WTC11 (cell line): ENCODE results near the gene FRMD4A. TPM values are rescaled to one million over a fixed set of nuclear protein-coding genes. Genes with fewer than 3 reads are reported as not detected.

Experiments
- ATAC-seq: fragments of 200-7000 bp; cut with Tn5 transposase; 2 replicates; pipeline ENCODE4 v1.10.0; 2021; ENCODE audit warnings: mild to moderate bottlenecking, moderate library complexity
- CTCF ChIA-PET: fragments of 300-600 bp; sonication (Branson Sonifier 250); formaldehyde crosslinking; loops from one replicate; lab custom pipeline; 2021; ENCODE audit warnings: antibody characterized with exemption; lab: Charles Lee
- POLR2A ChIA-PET: fragments of 350-600 bp; sonication (Branson Sonifier 250); formaldehyde crosslinking; loops from one replicate; lab custom pipeline; 2021; ENCODE audit warnings: antibody characterized with exemption; lab: Charles Lee
- DNase-seq: peaks from one replicate; pipeline ENCODE4 v3.0.0; 2021; ENCODE audit warnings: low spot score
- H3K27ac Mint-ChIP-seq: 2 replicates; pipeline ENCODE4 v1.8.0; 2021; ENCODE audit warnings: mixed read lengths
- H3K27me3 Mint-ChIP-seq: 2 replicates; pipeline ENCODE4 v1.8.0; 2021; ENCODE audit warnings: low read depth, mild to moderate bottlenecking, moderate library complexity, mixed read lengths
- H3K36me3 Mint-ChIP-seq: 2 replicates; pipeline ENCODE4 v1.8.0; 2021; ENCODE audit warnings: mixed read lengths
- H3K4me1 Mint-ChIP-seq: 2 replicates; pipeline ENCODE4 v1.8.0; 2022; ENCODE audit warnings: mixed read lengths
- H3K4me3 Mint-ChIP-seq: 2 replicates; pipeline ENCODE4 v1.8.0; 2021; ENCODE audit warnings: mild to moderate bottlenecking, moderate library complexity, mixed read lengths
- H3K9me3 Mint-ChIP-seq: 2 replicates; pipeline ENCODE4 v1.8.0; 2021; ENCODE audit warnings: mixed read lengths
- IRF2 ChIP-seq: sonication (generic); formaldehyde crosslinking; IDR thresholded peaks from 2 replicates; pipeline ENCODE4 v1.8.0; 2022; ENCODE audit warnings: low read depth, missing genetic modification reagents, borderline replicate concordance
- MXD4 ChIP-seq: fragments of 250-450 bp; sonication (Bioruptor Pico); IDR thresholded peaks from 2 replicates; pipeline ENCODE4 v1.8.0; 2021; ENCODE audit warnings: mild to moderate bottlenecking, moderate library complexity, borderline replicate concordance
- NFATC4 ChIP-seq: fragments of 250-450 bp; sonication (Bioruptor Pico); IDR thresholded peaks from 2 replicates; pipeline ENCODE4 v1.9.0; 2021; ENCODE audit warnings: mild to moderate bottlenecking
- NR3C1 ChIP-seq: sonication (generic); formaldehyde crosslinking; conservative IDR thresholded peaks from 2 replicates; pipeline ENCODE4 v1.8.1; 2023; ENCODE audit warnings: low read depth, mild to moderate bottlenecking, missing genetic modification reagents
- OVOL2 ChIP-seq: fragments of 250-450 bp; sonication (Bioruptor Pico); IDR thresholded peaks from 2 replicates; pipeline ENCODE4 v1.9.0; 2021; ENCODE audit warnings: mild to moderate bottlenecking, borderline replicate concordance
- PRRX2 ChIP-seq: fragments of 250-450 bp; sonication (Bioruptor Pico); IDR thresholded peaks from 2 replicates; pipeline ENCODE4 v1.8.0; 2021; ENCODE audit warnings: mild to moderate bottlenecking
- RELA ChIP-seq: sonication (generic); formaldehyde crosslinking; IDR thresholded peaks from 2 replicates; pipeline ENCODE4 v1.8.1; 2022; ENCODE audit warnings: missing genetic modification reagents, mild to moderate bottlenecking, borderline replicate concordance
- SMAD3 ChIP-seq: sonication (generic); formaldehyde crosslinking; IDR thresholded peaks from 2 replicates; pipeline ENCODE4 v1.8.0; 2022; ENCODE audit warnings: missing genetic modification reagents, mild to moderate bottlenecking, borderline replicate concordance
- ZNF232 ChIP-seq: sonication (generic); formaldehyde crosslinking; IDR thresholded peaks from 2 replicates; pipeline ENCODE4 v1.8.0; 2022; ENCODE audit warnings: mild to moderate bottlenecking, missing genetic modification reagents
- total RNA-seq: library from RNA; stranded (reverse); gene quantifications from 3 replicates; pipeline ENCODE4 v1.2.3, GENCODE V29; 2021
- TF ChIP-seq, protein P1 (sequence below): sonication (generic); formaldehyde crosslinking; IDR thresholded peaks from 2 replicates; pipeline ENCODE4 v1.8.0; 2022; ENCODE audit warnings: mild to moderate bottlenecking, missing genetic modification reagents
- TF ChIP-seq, protein P2 (sequence below): fragments of 250-450 bp; sonication (Bioruptor Pico); IDR thresholded peaks from 2 replicates; pipeline ENCODE4 v1.9.0; 2021; ENCODE audit warnings: mild to moderate bottlenecking
- TF ChIP-seq, protein P3 (sequence below): sonication (generic); formaldehyde crosslinking; IDR thresholded peaks from 2 replicates; pipeline ENCODE4 v1.8.1; 2023; ENCODE audit warnings: mild to moderate bottlenecking, missing genetic modification reagents
- TF ChIP-seq, protein P4 (sequence below): sonication (generic); formaldehyde crosslinking; IDR thresholded peaks from 2 replicates; pipeline ENCODE4 v1.8.1; 2022; ENCODE audit warnings: mild to moderate bottlenecking, moderate library complexity, missing genetic modification reagents
- TF ChIP-seq, protein P5 (sequence below): fragments of 250-450 bp; sonication (Bioruptor Pico); IDR thresholded peaks from 2 replicates; pipeline ENCODE4 v2.1.2; 2022; ENCODE audit warnings: mild to moderate bottlenecking, moderate library complexity
- TF ChIP-seq, protein P6 (sequence below): sonication (generic); formaldehyde crosslinking; conservative IDR thresholded peaks from 2 replicates; pipeline ENCODE4 v1.8.1; 2022; ENCODE audit warnings: mild to moderate bottlenecking, missing genetic modification reagents
- TF ChIP-seq, protein P7 (sequence below): sonication (generic); formaldehyde crosslinking; conservative IDR thresholded peaks from 2 replicates; pipeline ENCODE4 v1.8.1; 2023; ENCODE audit warnings: mild to moderate bottlenecking, low read depth, missing genetic modification reagents, moderate library complexity
- TF ChIP-seq, protein P8 (sequence below): sonication (generic); formaldehyde crosslinking; IDR thresholded peaks from 2 replicates; pipeline ENCODE4 v1.8.1; 2023; ENCODE audit warnings: mild to moderate bottlenecking, missing genetic modification reagents, moderate library complexity

Gene FRMD4A
- total RNA-seq, 1 experiment from 2014 or later = 35.5 TPM

DNA sequence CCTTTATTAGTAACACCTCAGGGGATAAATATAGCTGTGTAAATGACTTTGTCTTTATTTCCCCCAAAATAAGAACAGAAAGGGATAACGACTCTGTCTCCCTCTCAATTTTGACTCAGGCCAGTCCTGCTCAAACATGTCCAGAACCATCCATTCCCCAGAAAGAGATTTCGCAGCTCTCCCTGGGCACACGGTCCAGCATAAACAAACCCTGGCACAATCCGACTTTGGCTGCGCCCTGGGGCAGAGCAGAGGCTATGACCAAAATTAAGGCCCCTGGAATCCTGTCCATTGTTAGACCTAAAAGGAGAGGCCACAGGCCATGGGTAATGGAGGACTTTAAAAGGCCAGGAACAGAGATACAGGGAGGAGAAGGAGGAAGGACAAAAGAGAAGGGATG, 644.8 kb downstream of the FRMD4A start (continued):
- TF ChIP-seq, protein P1, sequence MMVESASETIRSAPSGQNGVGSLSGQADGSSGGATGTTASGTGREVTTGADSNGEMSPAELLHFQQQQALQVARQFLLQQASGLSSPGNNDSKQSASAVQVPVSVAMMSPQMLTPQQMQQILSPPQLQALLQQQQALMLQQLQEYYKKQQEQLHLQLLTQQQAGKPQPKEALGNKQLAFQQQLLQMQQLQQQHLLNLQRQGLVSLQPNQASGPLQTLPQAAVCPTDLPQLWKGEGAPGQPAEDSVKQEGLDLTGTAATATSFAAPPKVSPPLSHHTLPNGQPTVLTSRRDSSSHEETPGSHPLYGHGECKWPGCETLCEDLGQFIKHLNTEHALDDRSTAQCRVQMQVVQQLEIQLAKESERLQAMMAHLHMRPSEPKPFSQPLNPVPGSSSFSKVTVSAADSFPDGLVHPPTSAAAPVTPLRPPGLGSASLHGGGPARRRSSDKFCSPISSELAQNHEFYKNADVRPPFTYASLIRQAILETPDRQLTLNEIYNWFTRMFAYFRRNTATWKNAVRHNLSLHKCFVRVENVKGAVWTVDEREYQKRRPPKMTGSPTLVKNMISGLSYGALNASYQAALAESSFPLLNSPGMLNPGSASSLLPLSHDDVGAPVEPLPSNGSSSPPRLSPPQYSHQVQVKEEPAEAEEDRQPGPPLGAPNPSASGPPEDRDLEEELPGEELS = no peak

DNA sequence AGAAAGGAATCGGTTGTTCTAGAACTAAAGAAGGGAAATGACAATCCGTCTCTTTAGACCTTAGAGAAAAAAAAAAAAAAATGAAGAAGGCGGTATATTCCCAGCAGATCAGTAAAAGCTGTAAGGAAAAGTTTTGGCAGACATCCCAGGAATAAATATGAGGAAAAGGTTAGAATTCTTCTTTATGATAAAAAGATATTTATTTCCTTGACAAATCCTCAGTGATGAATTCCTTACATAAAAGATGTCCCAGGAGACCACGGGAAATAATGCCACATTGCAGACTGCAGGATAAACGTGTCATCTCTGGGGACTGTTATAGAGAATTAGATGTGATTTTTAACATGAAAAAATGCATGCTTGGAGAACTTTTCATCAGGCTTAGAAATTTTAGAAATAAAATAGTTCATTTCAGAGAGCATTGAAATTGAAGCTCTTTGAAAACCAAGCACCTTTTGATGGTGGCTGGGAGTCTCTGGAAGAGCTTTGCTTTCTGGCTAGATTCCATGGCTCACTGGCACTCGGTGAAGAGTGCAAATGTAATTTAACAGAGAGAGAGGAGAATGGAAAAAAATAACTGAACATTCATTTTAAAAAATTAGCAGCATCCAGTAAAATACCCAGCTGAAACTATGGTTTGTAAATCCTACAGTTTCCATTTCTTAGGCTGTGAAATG, 645.8 kb downstream of the FRMD4A start:
- Mint-ChIP-seq H3K9me3 (no peaks in the 10 kb centered on the region), H3K27ac (peak overlapping the region; percentile 79)
- DNase-seq = no peak
- TF ChIP-seq, protein P2, sequence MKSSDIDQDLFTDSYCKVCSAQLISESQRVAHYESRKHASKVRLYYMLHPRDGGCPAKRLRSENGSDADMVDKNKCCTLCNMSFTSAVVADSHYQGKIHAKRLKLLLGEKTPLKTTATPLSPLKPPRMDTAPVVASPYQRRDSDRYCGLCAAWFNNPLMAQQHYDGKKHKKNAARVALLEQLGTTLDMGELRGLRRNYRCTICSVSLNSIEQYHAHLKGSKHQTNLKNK (CRISPR knock-in tag) = no peak
- TF ChIP-seq NFATC4 (CRISPR knock-in tag) (no peak), IRF2 (CRISPR knock-in tag) (no peak), MXD4 (CRISPR knock-in tag) (no peak), OVOL2 (no peak), NR3C1 (no peak), SMAD3 (CRISPR knock-in tag) (no peak), PRRX2 (CRISPR knock-in tag) (no peak)
- TF ChIP-seq, protein P3, sequence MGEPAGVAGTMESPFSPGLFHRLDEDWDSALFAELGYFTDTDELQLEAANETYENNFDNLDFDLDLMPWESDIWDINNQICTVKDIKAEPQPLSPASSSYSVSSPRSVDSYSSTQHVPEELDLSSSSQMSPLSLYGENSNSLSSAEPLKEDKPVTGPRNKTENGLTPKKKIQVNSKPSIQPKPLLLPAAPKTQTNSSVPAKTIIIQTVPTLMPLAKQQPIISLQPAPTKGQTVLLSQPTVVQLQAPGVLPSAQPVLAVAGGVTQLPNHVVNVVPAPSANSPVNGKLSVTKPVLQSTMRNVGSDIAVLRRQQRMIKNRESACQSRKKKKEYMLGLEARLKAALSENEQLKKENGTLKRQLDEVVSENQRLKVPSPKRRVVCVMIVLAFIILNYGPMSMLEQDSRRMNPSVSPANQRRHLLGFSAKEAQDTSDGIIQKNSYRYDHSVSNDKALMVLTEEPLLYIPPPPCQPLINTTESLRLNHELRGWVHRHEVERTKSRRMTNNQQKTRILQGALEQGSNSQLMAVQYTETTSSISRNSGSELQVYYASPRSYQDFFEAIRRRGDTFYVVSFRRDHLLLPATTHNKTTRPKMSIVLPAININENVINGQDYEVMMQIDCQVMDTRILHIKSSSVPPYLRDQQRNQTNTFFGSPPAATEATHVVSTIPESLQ (CRISPR knock-in tag) = no peak
- TF ChIP-seq, protein P4, sequence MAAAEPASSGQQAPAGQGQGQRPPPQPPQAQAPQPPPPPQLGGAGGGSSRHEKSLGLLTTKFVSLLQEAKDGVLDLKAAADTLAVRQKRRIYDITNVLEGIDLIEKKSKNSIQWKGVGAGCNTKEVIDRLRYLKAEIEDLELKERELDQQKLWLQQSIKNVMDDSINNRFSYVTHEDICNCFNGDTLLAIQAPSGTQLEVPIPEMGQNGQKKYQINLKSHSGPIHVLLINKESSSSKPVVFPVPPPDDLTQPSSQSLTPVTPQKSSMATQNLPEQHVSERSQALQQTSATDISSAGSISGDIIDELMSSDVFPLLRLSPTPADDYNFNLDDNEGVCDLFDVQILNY (CRISPR knock-in tag) = no peak
- TF ChIP-seq, protein P5, sequence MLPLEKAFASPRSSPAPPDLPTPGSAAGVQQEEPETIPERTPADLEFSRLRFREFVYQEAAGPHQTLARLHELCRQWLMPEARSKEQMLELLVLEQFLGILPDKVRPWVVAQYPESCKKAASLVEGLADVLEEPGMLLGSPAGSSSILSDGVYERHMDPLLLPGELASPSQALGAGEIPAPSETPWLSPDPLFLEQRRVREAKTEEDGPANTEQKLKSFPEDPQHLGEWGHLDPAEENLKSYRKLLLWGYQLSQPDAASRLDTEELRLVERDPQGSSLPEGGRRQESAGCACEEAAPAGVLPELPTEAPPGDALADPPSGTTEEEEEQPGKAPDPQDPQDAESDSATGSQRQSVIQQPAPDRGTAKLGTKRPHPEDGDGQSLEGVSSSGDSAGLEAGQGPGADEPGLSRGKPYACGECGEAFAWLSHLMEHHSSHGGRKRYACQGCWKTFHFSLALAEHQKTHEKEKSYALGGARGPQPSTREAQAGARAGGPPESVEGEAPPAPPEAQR (CRISPR knock-in tag) = no peak
- TF ChIP-seq, protein P6, sequence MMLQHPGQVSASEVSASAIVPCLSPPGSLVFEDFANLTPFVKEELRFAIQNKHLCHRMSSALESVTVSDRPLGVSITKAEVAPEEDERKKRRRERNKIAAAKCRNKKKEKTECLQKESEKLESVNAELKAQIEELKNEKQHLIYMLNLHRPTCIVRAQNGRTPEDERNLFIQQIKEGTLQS (CRISPR knock-in tag) = no peak
- TF ChIP-seq, all 79 proteins: peak for 0
- peaks cover 4% of the 10 kb centered on the region for H3K4me1 Mint-ChIP-seq
- ChIA-PET CTCF (interaction anchor here (1.4 kb wide), 1 partner anchor 25 kb away, joined by 3 read pairs; no protein-coding TSS in a partner anchor), POLR2A (no interaction called here)
- no peaks in the 10 kb centered on the region for H3K27me3 Mint-ChIP-seq
- H3K36me3 Mint-ChIP-seq = peaks cover 4% of the 10 kb centered on the region; the same call in 1 of the 2 replicates
- H3K4me3 Mint-ChIP-seq = no peak overlapping the region
- no peak for ATAC-seq

DNA sequence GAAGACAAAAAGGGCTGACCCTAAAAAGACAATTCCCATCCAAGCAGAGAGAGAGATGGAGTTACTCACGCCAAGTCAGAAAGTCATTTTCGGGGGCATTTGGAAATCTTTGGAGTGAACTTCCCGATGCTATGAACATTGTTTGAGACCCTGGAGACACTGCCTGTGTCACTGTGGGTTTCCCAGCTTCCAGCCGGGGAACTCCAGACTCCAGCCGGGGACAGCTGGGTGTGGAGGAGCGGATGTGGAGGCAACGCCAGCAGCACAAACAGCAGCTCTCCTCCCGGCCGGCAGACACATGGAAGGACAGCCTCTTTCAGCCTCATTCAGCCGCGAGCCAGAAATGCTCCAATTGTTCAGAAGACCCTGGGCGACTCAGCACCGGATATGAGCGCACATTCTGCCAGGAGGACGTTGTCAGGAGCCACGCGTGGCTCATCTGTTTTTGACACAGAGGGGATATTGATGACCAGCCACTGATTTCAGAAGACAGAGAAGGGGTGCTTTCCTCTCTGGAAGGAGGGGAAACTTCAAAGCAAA, 646.4 kb downstream of the FRMD4A start:
- Mint-ChIP-seq H3K4me1 (no peaks in the 10 kb centered on the region), H3K4me3 (no peak overlapping the region), H3K27me3 (no peaks in the 10 kb centered on the region), H3K9me3 (no peaks in the 10 kb centered on the region), H3K36me3 (peaks cover 4% of the 10 kb centered on the region; the same call in 1 of the 2 replicates), H3K27ac (peak overlapping the region; percentile 79)
- ATAC-seq = no peak
- no peak for TF ChIP-seq PRRX2 (CRISPR knock-in tag)
- TF ChIP-seq, protein P7, sequence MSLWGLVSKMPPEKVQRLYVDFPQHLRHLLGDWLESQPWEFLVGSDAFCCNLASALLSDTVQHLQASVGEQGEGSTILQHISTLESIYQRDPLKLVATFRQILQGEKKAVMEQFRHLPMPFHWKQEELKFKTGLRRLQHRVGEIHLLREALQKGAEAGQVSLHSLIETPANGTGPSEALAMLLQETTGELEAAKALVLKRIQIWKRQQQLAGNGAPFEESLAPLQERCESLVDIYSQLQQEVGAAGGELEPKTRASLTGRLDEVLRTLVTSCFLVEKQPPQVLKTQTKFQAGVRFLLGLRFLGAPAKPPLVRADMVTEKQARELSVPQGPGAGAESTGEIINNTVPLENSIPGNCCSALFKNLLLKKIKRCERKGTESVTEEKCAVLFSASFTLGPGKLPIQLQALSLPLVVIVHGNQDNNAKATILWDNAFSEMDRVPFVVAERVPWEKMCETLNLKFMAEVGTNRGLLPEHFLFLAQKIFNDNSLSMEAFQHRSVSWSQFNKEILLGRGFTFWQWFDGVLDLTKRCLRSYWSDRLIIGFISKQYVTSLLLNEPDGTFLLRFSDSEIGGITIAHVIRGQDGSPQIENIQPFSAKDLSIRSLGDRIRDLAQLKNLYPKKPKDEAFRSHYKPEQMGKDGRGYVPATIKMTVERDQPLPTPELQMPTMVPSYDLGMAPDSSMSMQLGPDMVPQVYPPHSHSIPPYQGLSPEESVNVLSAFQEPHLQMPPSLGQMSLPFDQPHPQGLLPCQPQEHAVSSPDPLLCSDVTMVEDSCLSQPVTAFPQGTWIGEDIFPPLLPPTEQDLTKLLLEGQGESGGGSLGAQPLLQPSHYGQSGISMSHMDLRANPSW = no peak
- TF ChIP-seq, protein P8, sequence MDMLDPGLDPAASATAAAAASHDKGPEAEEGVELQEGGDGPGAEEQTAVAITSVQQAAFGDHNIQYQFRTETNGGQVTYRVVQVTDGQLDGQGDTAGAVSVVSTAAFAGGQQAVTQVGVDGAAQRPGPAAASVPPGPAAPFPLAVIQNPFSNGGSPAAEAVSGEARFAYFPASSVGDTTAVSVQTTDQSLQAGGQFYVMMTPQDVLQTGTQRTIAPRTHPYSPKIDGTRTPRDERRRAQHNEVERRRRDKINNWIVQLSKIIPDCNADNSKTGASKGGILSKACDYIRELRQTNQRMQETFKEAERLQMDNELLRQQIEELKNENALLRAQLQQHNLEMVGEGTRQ = no peak
- no peak for TF ChIP-seq ZNF232 (CRISPR knock-in tag)
- TF ChIP-seq RELA (CRISPR knock-in tag) = no peak
- no peak for DNase-seq
- POLR2A ChIA-PET = no interaction called here
- CTCF ChIA-PET = no interaction called here
